GM12878 (cell line): Measurements from ENCODE around the gene RPL26.

Source experiments
- BCL11A ChIP-seq: IDR thresholded peaks from 2 replicates; pipeline ENCODE4 v1.6.1; 2011; ENCODE audit warnings: low read depth, low read length
- CREB1 ChIP-seq: IDR thresholded peaks from 2 replicates; pipeline ENCODE4 v1.6.1; 2012; ENCODE audit warnings: low read depth, mild to moderate bottlenecking, inconsistent platforms
- CTCF ChIP-seq, 3 experiments: IDR thresholded peaks in 2 of 3; conservative IDR thresholded peaks in 1 of 3; 2 replicates each; pipeline ENCODE4 v1.5.1; 2011; ENCODE audit warnings: low read depth in 3 of 3, low read length in 3 of 3, mild to moderate bottlenecking in 3 of 3, control low read depth in 2 of 3, moderate library complexity in 2 of 3, inconsistent platforms in 1 of 3, mixed read lengths in 1 of 3; ENCODE audit not compliant: control insufficient read depth in 2 of 3, insufficient read depth in 1 of 3; ENCODE audit errors: extremely low read depth in 1 of 3
- EP300 ChIP-seq, 2 experiments: fragments of 150-350 bp in 1 of 2; IDR thresholded peaks; 2 replicates each; pipeline ENCODE4 v1.6.1; 2011 to 2012; ENCODE audit warnings: low read depth in 2 of 2, low read length in 2 of 2, borderline replicate concordance in 1 of 2, improper control_type of control experiment in 1 of 2, inconsistent platforms in 1 of 2; ENCODE audit not compliant: control insufficient read depth in 1 of 2
- MYC ChIP-seq: IDR thresholded peaks from 2 replicates; pipeline ENCODE4 v1.6.1; 2011; ENCODE audit warnings: mild to moderate bottlenecking, low read length, moderate library complexity, inconsistent platforms; ENCODE audit not compliant: insufficient read depth, insufficient replicate concordance, insufficient read length, severe bottlenecking
- POLR2A ChIP-seq: IDR thresholded peaks from 2 replicates; pipeline ENCODE4 v1.6.1; 2011; ENCODE audit warnings: low read depth, mild to moderate bottlenecking, low read length
- POLR2AphosphoS5 ChIP-seq: IDR thresholded peaks from 2 replicates; pipeline ENCODE4 v1.6.1; 2011; ENCODE audit warnings: mild to moderate bottlenecking, low read length, inconsistent platforms
- RELB ChIP-seq: fragments of 450-650 bp; IDR thresholded peaks from 2 replicates; pipeline ENCODE4 v1.6.1; 2017; ENCODE audit warnings: low read depth, mild to moderate bottlenecking, moderate library complexity
- SMC3 ChIP-seq: IDR thresholded peaks from 2 replicates; pipeline ENCODE4 v1.6.1; 2011; ENCODE audit warnings: low read length, improper control_type of control experiment, borderline replicate concordance
- TF ChIP-seq, protein P1 (sequence below): fragments of 450-650 bp; IDR thresholded peaks from 2 replicates; pipeline ENCODE4 v1.6.1; 2016; ENCODE audit warnings: mild to moderate bottlenecking, moderate library complexity, borderline replicate concordance
- TF ChIP-seq, protein P2 (sequence below): IDR thresholded peaks from 2 replicates; pipeline ENCODE4 v1.6.1; 2012; ENCODE audit warnings: low read depth, low read length, improper control_type of control experiment
- TF ChIP-seq, protein P3 (sequence below): IDR thresholded peaks from 2 replicates; pipeline ENCODE4 v1.6.1; 2012; ENCODE audit warnings: low read depth, low read length, improper control_type of control experiment

GRCh38 chr17:8375738-8376259, 7.2 kb downstream of the RPL26 start:
- TF ChIP-seq BCL11A, result no peak
- TF ChIP-seq, protein P1, sequence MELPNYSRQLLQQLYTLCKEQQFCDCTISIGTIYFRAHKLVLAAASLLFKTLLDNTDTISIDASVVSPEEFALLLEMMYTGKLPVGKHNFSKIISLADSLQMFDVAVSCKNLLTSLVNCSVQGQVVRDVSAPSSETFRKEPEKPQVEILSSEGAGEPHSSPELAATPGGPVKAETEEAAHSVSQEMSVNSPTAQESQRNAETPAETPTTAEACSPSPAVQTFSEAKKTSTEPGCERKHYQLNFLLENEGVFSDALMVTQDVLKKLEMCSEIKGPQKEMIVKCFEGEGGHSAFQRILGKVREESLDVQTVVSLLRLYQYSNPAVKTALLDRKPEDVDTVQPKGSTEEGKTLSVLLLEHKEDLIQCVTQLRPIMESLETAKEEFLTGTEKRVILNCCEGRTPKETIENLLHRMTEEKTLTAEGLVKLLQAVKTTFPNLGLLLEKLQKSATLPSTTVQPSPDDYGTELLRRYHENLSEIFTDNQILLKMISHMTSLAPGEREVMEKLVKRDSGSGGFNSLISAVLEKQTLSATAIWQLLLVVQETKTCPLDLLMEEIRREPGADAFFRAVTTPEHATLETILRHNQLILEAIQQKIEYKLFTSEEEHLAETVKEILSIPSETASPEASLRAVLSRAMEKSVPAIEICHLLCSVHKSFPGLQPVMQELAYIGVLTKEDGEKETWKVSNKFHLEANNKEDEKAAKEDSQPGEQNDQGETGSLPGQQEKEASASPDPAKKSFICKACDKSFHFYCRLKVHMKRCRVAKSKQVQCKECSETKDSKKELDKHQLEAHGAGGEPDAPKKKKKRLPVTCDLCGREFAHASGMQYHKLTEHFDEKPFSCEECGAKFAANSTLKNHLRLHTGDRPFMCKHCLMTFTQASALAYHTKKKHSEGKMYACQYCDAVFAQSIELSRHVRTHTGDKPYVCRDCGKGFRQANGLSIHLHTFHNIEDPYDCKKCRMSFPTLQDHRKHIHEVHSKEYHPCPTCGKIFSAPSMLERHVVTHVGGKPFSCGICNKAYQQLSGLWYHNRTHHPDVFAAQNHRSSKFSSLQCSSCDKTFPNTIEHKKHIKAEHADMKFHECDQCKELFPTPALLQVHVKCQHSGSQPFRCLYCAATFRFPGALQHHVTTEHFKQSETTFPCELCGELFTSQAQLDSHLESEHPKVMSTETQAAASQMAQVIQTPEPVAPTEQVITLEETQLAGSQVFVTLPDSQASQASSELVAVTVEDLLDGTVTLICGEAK, result no peak
- no peak for TF ChIP-seq CREB1
- TF ChIP-seq CTCF (IDR thresholded peaks at IDR 0.05 in 2 of 3, conservative IDR thresholded peaks at IDR 0.05 in 1 of 3; ENCODE audit: control insufficient read depth in 2 of 3, extremely low read depth in 1 of 3, insufficient read depth in 1 of 3, low read depth in 3 of 3, low read length in 3 of 3), result no peak
- TF ChIP-seq POLR2A, result no peak
- TF ChIP-seq SMC3, result no peak
- TF ChIP-seq POLR2AphosphoS5, result no peak
- TF ChIP-seq, protein P2, sequence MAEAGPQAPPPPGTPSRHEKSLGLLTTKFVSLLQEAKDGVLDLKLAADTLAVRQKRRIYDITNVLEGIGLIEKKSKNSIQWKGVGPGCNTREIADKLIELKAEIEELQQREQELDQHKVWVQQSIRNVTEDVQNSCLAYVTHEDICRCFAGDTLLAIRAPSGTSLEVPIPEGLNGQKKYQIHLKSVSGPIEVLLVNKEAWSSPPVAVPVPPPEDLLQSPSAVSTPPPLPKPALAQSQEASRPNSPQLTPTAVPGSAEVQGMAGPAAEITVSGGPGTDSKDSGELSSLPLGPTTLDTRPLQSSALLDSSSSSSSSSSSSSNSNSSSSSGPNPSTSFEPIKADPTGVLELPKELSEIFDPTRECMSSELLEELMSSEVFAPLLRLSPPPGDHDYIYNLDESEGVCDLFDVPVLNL, result no peak
- TF ChIP-seq, protein P3, sequence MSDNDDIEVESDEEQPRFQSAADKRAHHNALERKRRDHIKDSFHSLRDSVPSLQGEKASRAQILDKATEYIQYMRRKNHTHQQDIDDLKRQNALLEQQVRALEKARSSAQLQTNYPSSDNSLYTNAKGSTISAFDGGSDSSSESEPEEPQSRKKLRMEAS, result no peak
- no peak for TF ChIP-seq EP300 (IDR thresholded peaks at IDR 0.05; ENCODE audit: borderline replicate concordance in 1 of 2, control insufficient read depth in 1 of 2, low read depth in 2 of 2, low read length in 2 of 2)
- no peak for TF ChIP-seq RELB
- no peak for TF ChIP-seq MYC
